NCI-H2107 (cell line): ENCODE results near the gene GLCCI1.
"Not testable (repeated sequence)": the region's sequence is repeated elsewhere in the genome, so short reads cannot be mapped to it uniquely, and the experiment has no call there.

Experiments
- DNase-seq: peaks from one replicate; lab custom pipeline; 2025; lab: John Stamatoyannopoulos, UW

The GLCCI1 gene

DNA sequence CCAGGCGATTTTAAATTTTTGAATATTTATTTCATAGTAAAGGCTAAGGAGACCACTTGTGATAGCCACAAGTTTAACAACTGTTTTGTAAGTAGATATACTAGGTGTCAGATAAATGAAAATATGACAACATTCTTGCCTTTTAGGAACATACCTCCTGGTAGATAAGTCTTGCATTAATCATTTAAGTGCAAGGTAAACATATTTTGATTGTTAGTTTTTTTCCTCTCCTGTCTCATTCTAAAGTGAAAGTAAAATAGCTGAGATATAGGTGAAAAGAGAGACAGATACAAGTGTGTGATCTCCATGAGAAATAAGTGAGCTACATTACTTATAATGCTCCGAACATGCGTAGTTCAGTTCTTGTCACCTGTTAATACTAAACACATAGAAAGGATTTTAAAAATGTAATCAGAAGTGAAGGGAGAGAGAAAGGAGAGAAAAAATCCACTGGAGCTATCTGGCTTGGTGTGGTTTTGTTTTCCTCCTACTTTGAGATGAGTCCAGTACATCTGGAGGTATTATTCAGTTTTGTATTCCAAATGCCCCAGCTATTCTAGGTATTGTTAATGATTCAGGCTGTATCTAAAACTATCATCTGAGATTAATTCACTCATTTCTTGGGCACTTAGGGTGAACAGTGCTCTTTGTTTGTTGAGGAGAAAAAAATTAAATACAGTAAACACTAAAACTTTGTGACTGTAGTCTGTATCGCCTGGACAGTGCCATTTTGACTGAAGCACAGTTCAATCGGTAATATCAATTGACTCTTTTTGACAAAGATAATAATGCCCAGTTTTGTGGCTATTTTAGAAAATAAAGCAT lies 21.2 kb downstream of the GLCCI1 start:
- no peak for DNase-seq

- no peak for DNase-seq
These were observed 21.8 kb downstream of the GLCCI1 start for GRCh38 chr7:7990441-7990761.

- DNase-seq = no peak
These were observed 23.9 kb downstream of the GLCCI1 start for GRCh38 chr7:7992506-7992905.

- not testable (repeated sequence) for DNase-seq
These were observed 26.8 kb downstream of the GLCCI1 start for GRCh38 chr7:7995348-7995747.

DNA sequence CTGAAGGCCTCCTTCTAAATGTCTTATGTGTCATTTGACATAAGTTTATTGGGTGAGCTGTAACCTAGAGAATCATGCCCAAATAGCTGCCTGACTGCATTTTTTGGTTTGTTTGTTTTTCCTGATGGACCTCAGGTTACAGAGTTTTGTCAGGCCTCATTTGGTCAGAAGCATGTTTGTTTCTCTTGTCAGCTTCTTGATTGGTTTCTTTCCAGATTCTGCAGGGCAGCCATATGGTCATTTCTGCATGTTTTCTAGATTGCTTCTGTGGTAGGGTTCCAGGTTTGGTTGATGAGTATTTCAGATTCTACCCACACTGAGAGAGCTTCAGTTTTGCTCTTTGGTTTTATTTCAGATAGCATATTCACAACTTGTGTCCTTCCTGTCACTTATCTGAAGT lies 28.0 kb downstream of the GLCCI1 start:
- no peak for DNase-seq

DNA sequence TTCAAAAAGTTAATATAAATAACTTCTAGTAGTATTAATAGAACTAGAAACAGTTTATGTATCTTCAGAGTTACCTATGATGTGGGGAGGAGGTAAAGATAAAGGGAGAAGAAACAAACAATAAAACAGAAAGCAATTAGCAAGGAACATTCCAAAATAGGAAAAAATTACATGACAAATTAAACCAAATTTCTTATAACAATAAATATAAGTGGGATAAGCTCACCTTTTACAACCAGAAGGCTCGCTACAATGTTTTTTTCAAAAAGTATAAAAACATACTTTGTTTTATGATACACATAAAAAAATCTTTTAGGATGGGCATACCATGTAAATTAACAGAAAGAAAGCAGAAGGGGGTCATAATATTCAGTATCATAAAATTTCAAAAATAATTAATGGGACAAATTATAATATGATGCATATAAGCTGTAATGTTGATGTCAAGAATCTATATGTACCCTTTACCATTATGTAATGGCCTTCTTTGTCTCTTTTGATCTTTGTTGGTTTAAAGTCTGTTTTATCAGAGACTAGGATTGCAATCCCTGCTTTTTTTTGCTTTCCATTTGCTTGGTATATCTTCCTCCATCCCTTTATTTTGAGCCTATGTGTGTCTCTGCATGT lies 31.8 kb downstream of the GLCCI1 start:
- DNase-seq = no peak

GRCh38 chr7:8003077-8003476 lies 34.5 kb downstream of the GLCCI1 start:
- no peak for DNase-seq

GRCh38 chr7:8005279-8005678 lies 36.7 kb downstream of the GLCCI1 start:
- no peak for DNase-seq

DNA sequence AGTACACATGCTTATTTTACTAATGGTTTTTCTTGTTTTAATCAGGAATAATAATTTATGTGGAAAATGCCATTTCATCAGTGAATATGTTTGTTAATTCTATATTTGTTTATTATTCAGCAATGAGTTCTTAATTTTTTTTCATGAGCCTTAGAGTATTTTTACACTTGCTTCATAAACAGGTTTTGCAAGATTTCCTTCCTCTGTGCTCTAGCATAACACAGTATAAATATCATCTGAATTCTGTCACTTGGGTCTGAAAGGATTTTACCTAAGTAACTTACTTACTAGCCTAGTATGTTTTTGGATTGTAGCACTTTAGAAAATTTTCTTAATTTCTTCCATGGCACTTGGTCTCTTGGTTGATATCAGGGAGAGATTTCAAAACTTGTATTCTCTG lies 45.8 kb downstream of the GLCCI1 start:
- no peak for DNase-seq

DNA sequence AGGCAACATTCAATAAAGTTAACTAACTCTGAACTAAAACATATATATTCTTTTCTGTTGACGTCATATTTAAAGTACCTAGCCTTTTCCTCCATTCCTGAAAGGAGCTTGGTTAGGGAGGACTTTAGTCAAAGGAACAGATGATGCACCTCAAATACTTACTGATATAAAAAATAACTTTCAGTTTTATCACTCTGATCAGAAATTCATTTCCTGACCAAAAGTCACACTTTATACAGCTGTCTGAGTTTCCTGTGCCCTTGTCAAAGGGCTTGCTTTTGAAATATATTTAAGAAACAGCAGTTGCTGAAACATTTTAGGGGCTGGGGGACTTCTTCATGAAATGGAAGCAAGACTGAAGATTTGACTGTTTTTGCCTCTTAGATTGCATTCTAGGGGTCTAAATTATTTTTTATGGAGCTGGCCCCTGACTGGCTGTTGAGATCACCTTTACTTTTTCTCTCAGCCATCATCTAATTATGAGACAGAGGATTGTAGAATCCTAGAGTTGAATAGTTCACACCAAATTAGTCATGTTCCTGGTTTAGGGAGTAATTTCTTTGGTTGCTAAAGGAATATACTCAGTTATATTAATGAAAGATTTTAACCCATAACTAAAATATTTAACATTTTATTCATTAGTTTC lies 46.6 kb downstream of the GLCCI1 start:
- no peak for DNase-seq

- no peak for DNase-seq
These were observed 47.1 kb downstream of the GLCCI1 start for GRCh38 chr7:8015746-8016120.

DNA sequence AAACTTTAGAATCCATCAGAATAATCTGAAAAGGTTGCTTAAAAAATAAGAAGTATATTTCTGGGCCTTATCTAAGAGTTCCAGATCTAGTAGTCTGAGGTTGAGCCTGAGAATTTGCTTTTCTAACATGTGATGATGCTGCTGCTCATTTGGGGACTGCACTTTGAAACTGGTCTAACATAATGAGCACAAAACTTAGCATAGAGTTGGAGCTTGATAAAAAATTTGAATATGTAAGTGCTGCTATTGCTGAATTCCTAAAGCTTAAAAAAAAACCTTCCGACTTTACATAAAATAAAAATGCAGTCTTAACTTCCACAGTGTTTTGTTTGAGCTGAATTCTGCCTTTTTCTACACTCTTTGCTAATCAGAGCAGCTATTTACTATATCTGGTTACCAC lies 48.8 kb downstream of the GLCCI1 start:
- DNase-seq = no peak

- no peak for DNase-seq
These were observed 50.4 kb downstream of the GLCCI1 start for GRCh38 chr7:8018961-8019360.

DNA sequence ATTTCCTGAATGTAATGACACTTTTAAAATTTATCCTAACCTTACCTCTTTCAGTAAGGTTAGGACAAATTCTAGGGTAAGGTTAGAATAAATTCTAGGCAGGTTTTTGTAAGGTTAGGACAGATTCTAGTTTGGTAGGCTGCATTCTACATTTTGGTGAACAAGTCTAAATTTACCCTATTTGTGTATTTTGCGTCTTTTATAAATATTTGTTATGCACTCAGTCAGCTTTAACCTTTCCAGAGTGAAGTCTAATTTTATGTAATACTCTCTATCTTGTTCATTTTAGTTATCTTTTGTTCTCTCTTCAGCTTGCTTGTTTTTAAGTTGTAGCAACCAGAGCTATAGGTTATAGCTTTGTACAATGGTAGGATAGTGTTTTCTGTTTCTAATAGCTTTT lies 54.0 kb downstream of the GLCCI1 start:
- no peak for DNase-seq

GRCh38 chr7:8035192-8035591 lies 66.6 kb downstream of the GLCCI1 start:
- DNase-seq = no peak

GRCh38 chr7:8035647-8036518 lies 67.3 kb downstream of the GLCCI1 start:
- no peak for DNase-seq

GRCh38 chr7:8037151-8037550 lies 68.6 kb downstream of the GLCCI1 start:
- no peak for DNase-seq

DNA sequence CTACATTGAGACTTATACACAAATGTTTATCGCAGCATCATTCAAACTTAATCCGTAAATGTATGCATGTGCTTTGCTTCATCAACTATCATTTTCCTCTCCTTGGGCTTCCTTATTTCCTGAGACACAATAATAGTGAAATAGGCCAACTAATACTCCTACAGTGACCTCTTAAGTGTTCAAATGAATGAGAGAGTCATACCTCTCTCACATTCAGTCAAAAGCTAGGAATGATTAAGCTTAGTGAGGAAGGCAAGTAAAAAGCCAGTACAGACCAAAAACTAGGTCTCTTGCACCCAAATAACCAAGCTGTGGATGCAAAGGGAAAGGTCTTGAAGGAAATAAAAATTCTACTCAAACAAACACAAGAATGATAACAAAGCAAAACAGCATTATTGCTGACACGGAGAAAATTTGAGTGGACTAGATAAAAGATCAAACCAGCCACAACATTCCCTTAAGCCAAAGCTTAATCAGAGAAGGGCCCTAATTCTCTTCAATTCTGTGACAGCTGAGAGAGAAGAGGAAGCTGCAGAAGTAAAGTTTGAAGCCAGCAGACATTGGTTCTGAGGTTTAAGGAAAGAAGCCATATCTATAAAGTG lies 72.3 kb downstream of the GLCCI1 start:
- no peak for DNase-seq

DNA sequence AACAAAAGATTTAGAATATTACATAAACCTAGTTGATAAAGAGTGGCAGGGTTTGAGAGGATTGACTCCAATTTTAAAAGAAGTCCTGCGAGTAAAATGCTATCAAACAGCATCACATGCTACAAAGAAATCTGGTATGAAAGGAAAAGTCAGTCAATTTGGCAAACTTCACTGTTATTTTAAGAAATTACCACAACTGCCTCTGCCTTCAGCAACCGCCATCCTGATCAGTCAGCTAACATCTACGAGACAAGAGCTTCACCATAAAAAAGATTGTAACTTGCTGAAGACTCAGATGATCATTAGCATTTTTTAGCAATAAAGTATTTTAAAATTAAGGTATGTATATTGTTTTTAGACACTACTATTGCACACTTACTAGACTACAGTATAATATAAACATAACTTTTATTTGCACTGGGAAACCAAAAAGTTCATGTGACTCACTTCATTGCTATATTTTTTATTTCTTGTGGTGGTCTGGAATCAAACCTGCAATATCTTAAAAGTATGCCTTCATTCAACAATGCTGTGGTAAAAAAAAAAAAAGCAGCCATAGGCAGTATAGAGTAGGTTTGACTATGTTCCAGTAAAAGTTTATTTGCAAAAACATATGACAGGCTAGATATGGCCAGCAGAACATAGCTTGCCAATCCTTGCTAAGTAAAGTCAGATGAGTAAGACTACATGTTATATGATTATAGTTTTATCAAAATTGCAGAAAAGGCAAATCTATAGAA lies 74.4 kb downstream of the GLCCI1 start:
- no peak for DNase-seq

DNA sequence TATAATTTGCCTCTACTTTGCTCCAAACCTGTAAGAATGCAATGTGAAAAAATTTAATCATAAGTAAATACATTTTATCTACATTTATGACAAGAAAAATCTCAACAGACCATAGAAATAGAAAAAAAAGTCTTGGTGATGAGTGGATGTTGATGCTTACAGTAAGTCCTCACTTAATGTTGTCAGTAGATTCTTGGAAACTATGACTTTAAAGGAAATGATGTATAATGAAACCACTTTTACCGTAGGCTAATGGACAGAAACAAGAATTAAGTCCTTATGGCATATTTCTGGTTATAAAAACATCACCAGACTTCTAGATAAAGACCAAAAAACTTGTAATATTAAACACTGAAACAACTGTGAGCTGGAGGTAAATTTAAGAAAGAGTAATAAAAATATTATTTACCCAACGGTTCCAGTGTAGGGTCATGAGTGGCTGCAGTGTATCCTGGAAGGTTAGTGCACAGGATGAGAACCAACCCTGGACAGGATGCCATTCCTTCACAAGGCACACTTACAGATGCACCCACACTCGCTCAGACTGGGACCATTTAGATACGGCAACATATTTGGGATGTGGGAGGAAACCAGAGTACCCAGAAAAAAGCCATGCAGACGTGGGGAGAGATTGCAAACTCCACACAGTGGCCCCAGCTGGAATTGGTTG lies 76.3 kb downstream of the GLCCI1 start:
- DNase-seq = no peak

DNA sequence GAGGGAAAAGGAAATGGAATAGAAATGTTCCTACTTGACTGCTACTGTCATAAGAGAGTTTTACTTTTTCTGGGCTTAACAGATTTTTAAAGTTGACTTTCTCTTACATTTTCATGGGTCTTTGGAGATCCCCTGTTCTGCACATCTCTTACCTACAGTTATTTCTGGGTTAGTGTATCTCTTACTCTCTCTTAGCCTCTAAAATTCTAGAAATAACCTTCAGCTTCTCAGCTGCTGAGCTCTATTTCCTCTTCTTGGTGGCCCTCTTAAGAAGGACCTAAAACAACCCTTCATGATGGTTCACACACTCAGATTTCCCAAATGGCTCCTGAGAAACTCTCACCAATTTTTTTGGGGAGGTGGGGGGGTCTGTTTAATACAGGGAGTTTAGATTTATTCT lies 79.5 kb downstream of the GLCCI1 start:
- not testable (repeated sequence) for DNase-seq
